Measurements from ENCODE around the gene GPR39. TPM values are rescaled to one million over a fixed set of nuclear protein-coding genes. Genes with fewer than 3 reads are reported as not detected.

The GPR39 gene
- total RNA-seq, 2 experiments from 2014 or later = 0.13 TPM; not detected in 1

GRCh38 chr2:132374961-132375360, 41.6 kb upstream of the GPR39 start:
- H3K79me2 ChIP-seq (ENCODE audit: insufficient read depth, low read depth, low read length) = no peaks in the 10 kb centered on the region
- H4K20me1 ChIP-seq (ENCODE audit: insufficient read depth, low read length) = no peaks in the 10 kb centered on the region
- H3K4me1 ChIP-seq (ENCODE audit: insufficient read depth, low read length, poor library complexity, severe bottlenecking) = no peaks in the 10 kb centered on the region
- no peaks in the 10 kb centered on the region for H3K36me3 ChIP-seq (ENCODE audit: insufficient read depth, low read length)
- no peak for DNase-seq (ENCODE audit: low spot score)
- no peak overlapping the region for H3K4me3 ChIP-seq (ENCODE audit: low read depth, low read length, poor library complexity, severe bottlenecking)
- CTCF ChIA-PET (ENCODE audit: unreplicated experiment) = no interaction called here
- no peak overlapping the region for H3K4me2 ChIP-seq (ENCODE audit: low read length)
- intact Hi-C loops (cut with micrococcal nuclease; ENCODE audit: unreplicated experiment) = no loop called here
- TF ChIP-seq, protein P1, sequence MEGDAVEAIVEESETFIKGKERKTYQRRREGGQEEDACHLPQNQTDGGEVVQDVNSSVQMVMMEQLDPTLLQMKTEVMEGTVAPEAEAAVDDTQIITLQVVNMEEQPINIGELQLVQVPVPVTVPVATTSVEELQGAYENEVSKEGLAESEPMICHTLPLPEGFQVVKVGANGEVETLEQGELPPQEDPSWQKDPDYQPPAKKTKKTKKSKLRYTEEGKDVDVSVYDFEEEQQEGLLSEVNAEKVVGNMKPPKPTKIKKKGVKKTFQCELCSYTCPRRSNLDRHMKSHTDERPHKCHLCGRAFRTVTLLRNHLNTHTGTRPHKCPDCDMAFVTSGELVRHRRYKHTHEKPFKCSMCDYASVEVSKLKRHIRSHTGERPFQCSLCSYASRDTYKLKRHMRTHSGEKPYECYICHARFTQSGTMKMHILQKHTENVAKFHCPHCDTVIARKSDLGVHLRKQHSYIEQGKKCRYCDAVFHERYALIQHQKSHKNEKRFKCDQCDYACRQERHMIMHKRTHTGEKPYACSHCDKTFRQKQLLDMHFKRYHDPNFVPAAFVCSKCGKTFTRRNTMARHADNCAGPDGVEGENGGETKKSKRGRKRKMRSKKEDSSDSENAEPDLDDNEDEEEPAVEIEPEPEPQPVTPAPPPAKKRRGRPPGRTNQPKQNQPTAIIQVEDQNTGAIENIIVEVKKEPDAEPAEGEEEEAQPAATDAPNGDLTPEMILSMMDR (conservative IDR thresholded peaks at IDR 0.05; ENCODE audit: low read length) = no peak
- TF ChIP-seq EZH2phosphoT487 (IDR thresholded peaks at IDR 0.05; ENCODE audit: borderline replicate concordance, low read depth, low read length) = no peak
- POLR2A ChIA-PET = interaction anchor here (0.7 to 1.4 kb wide), 2 partner anchors 9 to 1874 kb away, joined by 3 to 4 read pairs; no protein-coding TSS in a partner anchor
- no TSS peak for BruUV-seq (replicated peaks)
- no peaks in the 10 kb centered on the region for H3K9me3 ChIP-seq (ENCODE audit: low read length)
- H3K27ac ChIP-seq (ENCODE audit: low read depth, low read length, poor library complexity, severe bottlenecking) = no peak overlapping the region
- H3K9me2 ChIP-seq (ENCODE audit: insufficient read depth, low read length) = no peaks in the 10 kb centered on the region
- H2AFZ ChIP-seq (ENCODE audit: low read length) = no peak overlapping the region

GRCh38 chr2:132381376-132381775, 35.2 kb upstream of the GPR39 start:
- DNase-seq (ENCODE audit: low spot score) = no peak
- BruUV-seq (replicated peaks) = no TSS peak
- Histone ChIP-seq H3K4me2 (ENCODE audit: low read length) (no peak overlapping the region), H3K4me3 (ENCODE audit: low read depth, low read length, poor library complexity, severe bottlenecking) (no peak overlapping the region), H3K79me2 (ENCODE audit: insufficient read depth, low read depth, low read length) (no peaks in the 10 kb centered on the region), H2AFZ (ENCODE audit: low read length) (no peak overlapping the region), H3K27ac (ENCODE audit: low read depth, low read length, poor library complexity, severe bottlenecking) (no peak overlapping the region), H3K9me3 (ENCODE audit: low read length) (no peaks in the 10 kb centered on the region), H3K9me2 (ENCODE audit: insufficient read depth, low read length) (no peaks in the 10 kb centered on the region), H4K20me1 (ENCODE audit: insufficient read depth, low read length) (no peaks in the 10 kb centered on the region), H3K4me1 (ENCODE audit: insufficient read depth, low read length, poor library complexity, severe bottlenecking) (peaks cover 16% of the 10 kb centered on the region), H3K36me3 (ENCODE audit: insufficient read depth, low read length) (no peaks in the 10 kb centered on the region)
- no peak for TF ChIP-seq EZH2phosphoT487 (IDR thresholded peaks at IDR 0.05; ENCODE audit: borderline replicate concordance, low read depth, low read length)
- TF ChIP-seq, protein P1 (conservative IDR thresholded peaks at IDR 0.05; ENCODE audit: low read length) = no peak
- POLR2A ChIA-PET = no interaction called here
- CTCF ChIA-PET (ENCODE audit: unreplicated experiment) = no interaction called here
- intact Hi-C loops (cut with micrococcal nuclease; ENCODE audit: unreplicated experiment) = no loop called here

DNA sequence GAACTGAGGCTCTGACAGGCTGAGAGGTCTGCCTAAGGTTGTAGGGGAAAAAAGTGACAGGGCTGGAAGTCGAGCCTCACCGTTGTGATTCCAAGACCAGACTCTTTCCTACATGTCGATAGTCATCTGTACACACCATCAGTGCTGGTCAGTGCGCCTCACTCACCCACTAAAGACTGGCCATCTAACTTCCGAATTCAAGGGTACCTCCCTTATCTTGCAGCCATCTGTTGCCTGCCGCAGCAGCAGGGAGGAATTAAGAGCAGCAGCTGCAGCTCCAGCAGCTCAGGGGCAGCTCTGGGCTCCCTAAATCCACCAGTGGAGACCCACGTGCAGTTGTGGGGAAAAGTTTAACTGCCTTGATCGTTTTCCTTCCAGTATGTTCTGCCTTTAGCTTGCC, 32.6 kb upstream of the GPR39 start:
- ChIA-PET CTCF (ENCODE audit: unreplicated experiment) (interaction anchor here (1.0 kb wide), 1 partner anchor 787 kb away, joined by 3 read pairs; no protein-coding TSS in a partner anchor), POLR2A (interaction anchor here (0.6 to 1.2 kb wide), 2 partner anchors 10 to 30 kb away, joined by 3 to 4 read pairs; no protein-coding TSS in a partner anchor)
- Histone ChIP-seq H3K9me3 (ENCODE audit: low read length) (no peaks in the 10 kb centered on the region), H3K4me1 (ENCODE audit: insufficient read depth, low read length, poor library complexity, severe bottlenecking) (peaks cover 16% of the 10 kb centered on the region), H4K20me1 (ENCODE audit: insufficient read depth, low read length) (no peaks in the 10 kb centered on the region), H3K79me2 (ENCODE audit: insufficient read depth, low read depth, low read length) (no peaks in the 10 kb centered on the region), H2AFZ (ENCODE audit: low read length) (peak overlapping the region; percentile 74), H3K4me3 (ENCODE audit: low read depth, low read length, poor library complexity, severe bottlenecking) (no peak overlapping the region), H3K36me3 (ENCODE audit: insufficient read depth, low read length) (no peaks in the 10 kb centered on the region), H3K27ac (ENCODE audit: low read depth, low read length, poor library complexity, severe bottlenecking) (no peak overlapping the region), H3K4me2 (ENCODE audit: low read length) (peak overlapping the region; percentile 41), H3K9me2 (ENCODE audit: insufficient read depth, low read length) (no peaks in the 10 kb centered on the region)
- DNase-seq (ENCODE audit: low spot score) = peak; percentile 9
- intact Hi-C loops (cut with micrococcal nuclease; ENCODE audit: unreplicated experiment) = no loop called here
- no TSS peak for BruUV-seq (replicated peaks)
- no peak for TF ChIP-seq EZH2phosphoT487 (IDR thresholded peaks at IDR 0.05; ENCODE audit: borderline replicate concordance, low read depth, low read length)
